ENCODE results near the gene CD300LB. TPM values are rescaled to one million over a fixed set of nuclear protein-coding genes. Genes with fewer than 3 reads are reported as not detected.

Gene CD300LB
- total and polyA plus RNA-seq, 2 experiments from 2014 or later, result not detected

GRCh38 chr17:74552037-74552436, 20.8 kb upstream of the CD300LB start:
- Histone ChIP-seq H3K27ac (no peak overlapping the region), H3K79me2 (ENCODE audit: insufficient read depth) (no peaks in the 10 kb centered on the region), H3K36me3 (ENCODE audit: low read depth) (no peaks in the 10 kb centered on the region), H3K9me3 (ENCODE audit: low read depth) (no peaks in the 10 kb centered on the region), H3K4me2 (ENCODE audit: unreplicated experiment) (no peak overlapping the region), H4K20me1 (ENCODE audit: insufficient read depth) (no peaks in the 10 kb centered on the region), H2AFZ (no peak overlapping the region), H3K4me3 (no peak overlapping the region), H3K4me1 (ENCODE audit: insufficient read depth) (no peaks in the 10 kb centered on the region), H3F3A (ENCODE audit: insufficient read depth) (no peaks in the 10 kb centered on the region), H3K9ac (no peak overlapping the region), H3K27me3 (replicated peaks; ENCODE audit: insufficient read depth) (peaks cover 6% of the 10 kb centered on the region), H3K9me2 (ENCODE audit: insufficient read depth) (no peaks in the 10 kb centered on the region)
- no peak for TF ChIP-seq EZH2phosphoT487 (IDR thresholded peaks at IDR 0.05; ENCODE audit: insufficient read depth, low read depth)
- no peak for TF ChIP-seq EZH2 (IDR thresholded peaks at IDR 0.05; ENCODE audit: insufficient read depth, poor library complexity, severe bottlenecking)
- in situ Hi-C loops (cut with MboI), result no loop called here
- peak; percentile 58 for DNase-seq
- 16 to 21% methylated on average over 7 of the region's 7 CpGs for WGBS, 2 experiments (ENCODE audit: low coverage in 1 of 2, low lambda C conversion rate in 2 of 2, missing lambda C conversion rate in 2 of 2)

DNA sequence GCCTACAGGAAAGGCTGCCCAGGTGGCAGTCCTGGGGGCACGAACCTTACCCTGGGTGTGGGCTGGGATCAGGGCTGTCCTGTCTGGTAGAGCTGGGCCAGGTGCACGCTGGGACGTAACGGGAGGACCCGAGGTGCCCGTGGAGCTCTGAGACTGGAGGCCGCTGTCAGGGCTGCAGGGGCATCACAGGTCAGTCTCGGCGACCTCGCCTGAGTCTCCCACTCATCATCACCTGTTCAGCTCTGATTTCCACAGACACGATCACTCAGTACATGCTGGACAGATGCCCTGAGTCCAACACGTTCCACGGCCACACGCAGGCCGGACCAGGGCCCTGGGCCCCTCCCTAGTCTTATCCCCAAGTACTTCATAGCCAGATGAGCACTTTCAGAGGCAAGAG, 19.3 kb upstream of the CD300LB start:
- H3K79me2 ChIP-seq (ENCODE audit: insufficient read depth), result no peaks in the 10 kb centered on the region
- H4K20me1 ChIP-seq (ENCODE audit: insufficient read depth), result no peaks in the 10 kb centered on the region
- H3F3A ChIP-seq (ENCODE audit: insufficient read depth), result no peaks in the 10 kb centered on the region
- H3K4me2 ChIP-seq (ENCODE audit: unreplicated experiment), result no peak overlapping the region
- no peak overlapping the region for H3K9ac ChIP-seq
- H3K4me3 ChIP-seq, result no peak overlapping the region
- H3K4me1 ChIP-seq (ENCODE audit: insufficient read depth), result no peaks in the 10 kb centered on the region
- DNase-seq, result no peak
- H3K36me3 ChIP-seq (ENCODE audit: low read depth), result no peaks in the 10 kb centered on the region
- 75 to 77% methylated on average over 15 of the region's 15 CpGs for WGBS, 2 experiments (ENCODE audit: low coverage in 1 of 2, low lambda C conversion rate in 2 of 2, missing lambda C conversion rate in 2 of 2)
- peaks cover 6% of the 10 kb centered on the region for H3K27me3 ChIP-seq (replicated peaks; ENCODE audit: insufficient read depth)
- no peak for TF ChIP-seq EZH2 (IDR thresholded peaks at IDR 0.05; ENCODE audit: insufficient read depth, poor library complexity, severe bottlenecking)
- no peak for TF ChIP-seq EZH2phosphoT487 (IDR thresholded peaks at IDR 0.05; ENCODE audit: insufficient read depth, low read depth)
- H3K27ac ChIP-seq, result no peak overlapping the region
- in situ Hi-C loops (cut with MboI), result no loop called here
- no peaks in the 10 kb centered on the region for H3K9me2 ChIP-seq (ENCODE audit: insufficient read depth)
- H2AFZ ChIP-seq, result no peak overlapping the region
- no peaks in the 10 kb centered on the region for H3K9me3 ChIP-seq (ENCODE audit: low read depth)

GRCh38 chr17:74549343-74549742, 18.1 kb upstream of the CD300LB start:
- no peak overlapping the region for H2AFZ ChIP-seq
- no peak overlapping the region for H3K9ac ChIP-seq
- in situ Hi-C loops (cut with MboI), result no loop called here
- no peaks in the 10 kb centered on the region for H3K36me3 ChIP-seq (ENCODE audit: low read depth)
- no peak overlapping the region for H3K4me3 ChIP-seq
- H3F3A ChIP-seq (ENCODE audit: insufficient read depth), result no peaks in the 10 kb centered on the region
- H3K4me1 ChIP-seq (ENCODE audit: insufficient read depth), result no peaks in the 10 kb centered on the region
- DNase-seq, result no peak
- H3K79me2 ChIP-seq (ENCODE audit: insufficient read depth), result no peaks in the 10 kb centered on the region
- H3K9me2 ChIP-seq (ENCODE audit: insufficient read depth), result no peaks in the 10 kb centered on the region
- H3K27ac ChIP-seq, result no peak overlapping the region
- peaks cover 6% of the 10 kb centered on the region for H3K27me3 ChIP-seq (replicated peaks; ENCODE audit: insufficient read depth)
- H3K4me2 ChIP-seq (ENCODE audit: unreplicated experiment), result no peak overlapping the region
- no peaks in the 10 kb centered on the region for H3K9me3 ChIP-seq (ENCODE audit: low read depth)
- WGBS, 2 experiments (ENCODE audit: low coverage in 1 of 2, low lambda C conversion rate in 2 of 2, missing lambda C conversion rate in 2 of 2), result 40 to 51% methylated on average over 7 of the region's 7 CpGs
- H4K20me1 ChIP-seq (ENCODE audit: insufficient read depth), result no peaks in the 10 kb centered on the region
- TF ChIP-seq EZH2phosphoT487 (IDR thresholded peaks at IDR 0.05; ENCODE audit: insufficient read depth, low read depth), result no peak
- no peak for TF ChIP-seq EZH2 (IDR thresholded peaks at IDR 0.05; ENCODE audit: insufficient read depth, poor library complexity, severe bottlenecking)

GRCh38 chr17:74547736-74548135, 16.5 kb upstream of the CD300LB start:
- Histone ChIP-seq H2AFZ (no peak overlapping the region), H3K9me3 (ENCODE audit: low read depth) (no peaks in the 10 kb centered on the region), H3K4me1 (ENCODE audit: insufficient read depth) (no peaks in the 10 kb centered on the region), H4K20me1 (ENCODE audit: insufficient read depth) (no peaks in the 10 kb centered on the region), H3K27me3 (replicated peaks; ENCODE audit: insufficient read depth) (no peaks in the 10 kb centered on the region), H3K27ac (no peak overlapping the region), H3K9me2 (ENCODE audit: insufficient read depth) (no peaks in the 10 kb centered on the region), H3K9ac (no peak overlapping the region), H3F3A (ENCODE audit: insufficient read depth) (no peaks in the 10 kb centered on the region), H3K4me2 (ENCODE audit: unreplicated experiment) (no peak overlapping the region), H3K79me2 (ENCODE audit: insufficient read depth) (no peaks in the 10 kb centered on the region), H3K36me3 (ENCODE audit: low read depth) (no peaks in the 10 kb centered on the region), H3K4me3 (no peak overlapping the region)
- TF ChIP-seq EZH2phosphoT487 (IDR thresholded peaks at IDR 0.05; ENCODE audit: insufficient read depth, low read depth) (no peak), EZH2 (IDR thresholded peaks at IDR 0.05; ENCODE audit: insufficient read depth, poor library complexity, severe bottlenecking) (no peak)
- WGBS, 2 experiments (ENCODE audit: low coverage in 1 of 2, low lambda C conversion rate in 2 of 2, missing lambda C conversion rate in 2 of 2), result 51 to 58% methylated on average over 3 of the region's 3 CpGs
- in situ Hi-C loops (cut with MboI), result no loop called here
- DNase-seq, result no peak

DNA sequence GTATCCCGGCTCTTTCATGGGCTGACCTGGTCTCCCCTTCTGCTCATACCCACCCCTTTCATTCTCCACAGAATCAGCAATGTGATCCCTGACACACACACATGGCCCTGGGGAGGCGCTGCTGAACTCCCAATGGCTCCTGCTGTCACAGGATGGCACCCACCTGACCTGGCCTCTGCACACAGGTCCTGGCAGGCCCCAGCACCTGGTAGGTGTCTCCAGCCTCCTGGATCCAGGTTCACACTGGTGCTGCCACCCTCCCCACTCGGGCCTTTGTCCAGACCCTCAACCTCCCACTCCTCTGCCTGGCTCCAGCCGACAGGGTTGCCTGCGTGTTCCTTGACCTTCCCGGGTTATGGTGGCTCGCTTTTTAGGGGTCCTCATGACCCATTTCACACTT, 16.0 kb upstream of the CD300LB start:
- in situ Hi-C loops (cut with MboI), result no loop called here
- Histone ChIP-seq H2AFZ (no peak overlapping the region), H3K9ac (no peak overlapping the region)

More for the DNA sequence above, 16.0 kb upstream of the CD300LB start:
- no peak for TF ChIP-seq EZH2 (IDR thresholded peaks at IDR 0.05; ENCODE audit: insufficient read depth, poor library complexity, severe bottlenecking)
- TF ChIP-seq EZH2phosphoT487 (IDR thresholded peaks at IDR 0.05; ENCODE audit: insufficient read depth, low read depth), result no peak
- no peaks in the 10 kb centered on the region for H3K79me2 ChIP-seq (ENCODE audit: insufficient read depth)
- H4K20me1 ChIP-seq (ENCODE audit: insufficient read depth), result no peaks in the 10 kb centered on the region
- H3K9me2 ChIP-seq (ENCODE audit: insufficient read depth), result no peaks in the 10 kb centered on the region
- no peak overlapping the region for H3K27ac ChIP-seq
- 74 to 79% methylated on average over 7 of the region's 7 CpGs for WGBS, 2 experiments (ENCODE audit: low coverage in 1 of 2, low lambda C conversion rate in 2 of 2, missing lambda C conversion rate in 2 of 2)
- H3F3A ChIP-seq (ENCODE audit: insufficient read depth), result no peaks in the 10 kb centered on the region
- DNase-seq, result no peak
- no peaks in the 10 kb centered on the region for H3K9me3 ChIP-seq (ENCODE audit: low read depth)
- H3K27me3 ChIP-seq (replicated peaks; ENCODE audit: insufficient read depth), result no peaks in the 10 kb centered on the region
- H3K4me2 ChIP-seq (ENCODE audit: unreplicated experiment), result no peak overlapping the region
- H3K4me3 ChIP-seq, result no peak overlapping the region
- H3K36me3 ChIP-seq (ENCODE audit: low read depth), result no peaks in the 10 kb centered on the region
- H3K4me1 ChIP-seq (ENCODE audit: insufficient read depth), result no peaks in the 10 kb centered on the region
